Activated gamma-delta T cell treated with Interleukin-2 at 50 U/mL for 16 hours (primary cell): ENCODE measurements around the gene LCE3B.
"Not testable (repeated sequence)": the region's sequence is repeated elsewhere in the genome, so short reads cannot be mapped to it uniquely, and the experiment has no call there.

Experiments
- DNase-seq: peaks from one replicate; pipeline ENCODE4 v3.0.0-alpha.2; 2020

LCE3B gene, protein sequence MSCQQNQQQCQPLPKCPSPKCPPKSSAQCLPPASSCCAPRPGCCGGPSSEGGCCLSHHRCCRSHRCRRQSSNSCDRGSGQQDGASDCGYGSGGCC

GRCh38 chr1:152613511-152613910 lies at the start of gene LCE3B:
TSS of gene LCE3B (plus strand) at chr1:152613811. CDS start at chr1:152613811, 0 bp downstream.
- DNase-seq: no peak

DNA sequence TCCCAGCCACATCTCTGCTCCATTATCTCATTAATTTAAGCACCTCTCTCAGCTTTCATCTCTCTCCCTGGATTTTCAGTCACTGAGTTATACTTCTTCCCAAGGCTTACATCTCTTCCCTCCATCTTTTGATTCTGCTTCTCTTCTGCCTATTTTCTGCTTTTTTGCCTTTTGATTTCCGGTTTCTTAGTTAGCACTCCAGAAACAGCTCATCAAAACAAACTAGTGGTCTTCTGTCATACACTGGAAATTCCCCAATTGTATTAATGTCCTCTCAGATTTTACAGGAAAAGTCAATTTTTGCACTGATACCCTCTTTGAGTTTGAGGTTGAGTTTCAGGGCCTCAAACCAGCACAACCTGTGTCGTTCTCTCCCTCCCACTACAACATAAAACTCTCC lies 48.5 kb upstream of the LCE3B start:
- DNase-seq: no peak

GRCh38 chr1:152565535-152566215 lies 47.9 kb upstream of the LCE3B start:
- DNase-seq: no peak

DNA sequence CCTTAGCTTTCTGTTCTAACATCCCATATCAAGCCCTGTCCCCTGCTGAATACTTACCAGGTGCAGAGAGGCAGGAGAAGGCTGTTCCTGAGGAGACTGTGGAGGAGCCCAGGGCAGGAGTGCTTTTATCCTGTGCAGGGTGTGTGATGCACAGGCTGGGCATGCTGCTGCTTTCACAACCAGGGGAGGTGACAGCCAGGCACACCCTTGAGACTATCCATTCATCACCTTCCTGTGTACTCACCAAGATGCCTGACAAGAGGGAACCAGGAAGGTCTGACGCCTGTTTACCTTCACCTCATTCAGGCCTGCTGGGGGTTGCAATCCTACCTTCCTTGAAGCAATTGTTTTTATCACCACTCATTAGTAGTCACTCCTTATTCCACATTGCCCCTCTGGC lies 46.9 kb upstream of the LCE3B start, which contains the start of gene LCE3E:
Gene LCE3E, minus strand, starts transcription at position 100 of the 400 bp plus-strand sequence. CDS start 572 bp downstream, outside the sequence.
- no peak for DNase-seq

GRCh38 chr1:152577168-152577567 lies 36.4 kb upstream of the LCE3B start:
- DNase-seq: no peak

- DNase-seq: not testable (repeated sequence)
Observed at GRCh38 chr1:152579526-152579925, 34.1 kb upstream of the LCE3B start.

GRCh38 chr1:152580433-152580832 lies 33.2 kb upstream of the LCE3B start, which contains the start of gene LCE3D:
TSS of gene LCE3D (minus strand) at chr1:152580516. CDS start at chr1:152579936, 580 bp downstream.
- DNase-seq: no peak

DNA sequence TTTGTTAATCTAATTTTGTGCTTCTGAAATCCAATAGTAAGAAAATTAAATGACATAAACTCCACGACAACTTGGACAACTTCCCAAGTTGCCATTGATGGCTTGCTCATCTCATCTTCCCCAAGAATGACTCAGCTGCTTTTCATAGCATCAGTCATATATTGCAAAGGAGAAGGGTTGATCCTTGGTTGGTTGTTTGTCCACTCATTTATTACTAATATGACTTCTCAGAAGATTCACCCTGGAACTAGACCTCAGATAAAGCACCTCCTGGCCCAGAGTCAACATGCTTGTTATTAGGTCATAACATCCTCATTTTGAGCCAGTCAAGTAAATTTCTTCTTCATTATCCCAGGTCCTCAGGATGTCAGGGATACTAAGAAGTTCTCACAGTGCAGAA lies 31.0 kb upstream of the LCE3B start:
- DNase-seq: no peak

DNA sequence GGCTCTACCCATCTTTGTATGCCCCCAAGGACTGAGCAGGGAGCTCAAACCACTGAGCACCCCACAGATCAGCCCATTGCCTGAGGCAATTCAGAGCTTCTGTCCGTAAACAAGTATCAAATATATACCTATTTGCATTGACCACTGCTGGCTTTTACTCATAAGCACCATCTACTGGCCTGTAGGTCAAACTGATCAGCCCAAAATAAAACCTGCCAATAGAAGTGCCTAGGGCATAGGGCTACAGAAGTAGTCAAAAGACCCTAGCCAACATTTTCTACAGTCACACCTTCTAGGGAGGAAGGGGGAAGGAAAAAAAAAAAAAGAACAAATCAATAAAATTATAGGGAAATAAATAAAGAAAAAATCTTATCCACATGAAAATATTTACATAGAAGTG lies 28.0 kb upstream of the LCE3B start:
- DNase-seq: no peak

GRCh38 chr1:152596986-152597385 lies 16.6 kb upstream of the LCE3B start:
- no peak for DNase-seq

GRCh38 chr1:152599934-152600333 lies 13.7 kb upstream of the LCE3B start, which contains the start of gene LCE3C:
TSS of gene LCE3C (plus strand) at chr1:152600234. CDS start at chr1:152600732, 498 bp downstream.
- DNase-seq: no peak

GRCh38 chr1:152621993-152622392 lies 8.4 kb downstream of the LCE3B start:
- DNase-seq: no peak

DNA sequence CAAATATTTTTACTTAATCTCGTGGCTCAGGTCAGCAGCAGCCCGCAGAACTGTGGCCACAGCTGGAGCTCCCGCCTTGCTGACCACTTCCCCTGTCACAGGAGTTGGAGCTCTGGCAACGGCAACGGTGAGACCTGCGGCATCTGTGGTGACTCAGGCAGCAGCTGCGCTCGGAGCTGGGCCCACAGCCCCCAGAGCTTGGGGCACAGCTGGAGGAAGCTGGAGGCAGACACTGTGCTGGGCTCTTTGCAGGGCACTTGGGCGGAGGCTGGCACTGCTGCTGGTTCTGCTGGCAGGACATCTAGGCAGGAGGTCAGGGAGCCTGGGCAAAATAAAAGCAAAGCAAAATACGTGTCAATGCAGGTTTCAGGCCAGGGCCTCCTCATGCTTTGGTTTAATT lies 9.2 kb downstream of the LCE3B start, which contains the start of gene LCE3A:
Gene LCE3A, minus strand, starts transcription at position 301 of the 400 bp plus-strand sequence. Its CDS starts 0 bp downstream, at position 301.
- DNase-seq: no peak

DNA sequence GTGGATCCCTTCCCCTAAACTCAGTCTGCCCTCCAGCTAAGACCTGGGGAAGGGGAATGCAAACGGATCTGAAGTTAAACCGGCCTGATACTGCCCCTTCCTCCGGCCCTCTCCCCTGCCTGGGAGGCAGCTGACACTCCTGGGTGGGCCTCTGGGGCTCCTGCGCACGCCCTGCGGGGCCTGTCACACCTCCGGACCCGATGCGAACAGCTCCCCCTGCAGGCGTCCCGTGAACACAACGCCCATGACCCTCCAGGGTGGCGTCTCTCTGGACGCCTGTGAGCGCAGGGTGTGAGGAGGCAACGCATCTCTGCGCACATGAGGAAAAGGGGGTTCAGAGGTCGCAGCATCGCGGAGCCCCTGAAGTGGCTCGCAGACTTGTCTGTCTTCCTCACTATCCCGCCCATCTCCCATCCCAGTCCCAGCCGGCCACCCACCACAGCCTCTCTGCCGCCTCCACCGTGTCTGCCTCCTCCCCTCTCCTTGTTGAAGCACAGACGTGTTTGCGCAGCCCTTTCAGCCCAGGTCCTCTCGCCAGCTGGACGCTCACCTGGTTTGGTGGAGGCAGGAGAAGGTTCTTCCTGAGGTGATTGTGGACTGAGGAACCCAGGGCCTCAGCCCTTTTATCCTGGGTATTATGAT lies 9.7 kb downstream of the LCE3B start:
- DNase-seq: no peak

GRCh38 chr1:152626744-152627143 lies 13.1 kb downstream of the LCE3B start:
- no peak for DNase-seq

GRCh38 chr1:152630596-152630995 lies 17.0 kb downstream of the LCE3B start:
- DNase-seq: no peak

GRCh38 chr1:152640351-152640750 lies 26.7 kb downstream of the LCE3B start:
- DNase-seq: no peak

DNA sequence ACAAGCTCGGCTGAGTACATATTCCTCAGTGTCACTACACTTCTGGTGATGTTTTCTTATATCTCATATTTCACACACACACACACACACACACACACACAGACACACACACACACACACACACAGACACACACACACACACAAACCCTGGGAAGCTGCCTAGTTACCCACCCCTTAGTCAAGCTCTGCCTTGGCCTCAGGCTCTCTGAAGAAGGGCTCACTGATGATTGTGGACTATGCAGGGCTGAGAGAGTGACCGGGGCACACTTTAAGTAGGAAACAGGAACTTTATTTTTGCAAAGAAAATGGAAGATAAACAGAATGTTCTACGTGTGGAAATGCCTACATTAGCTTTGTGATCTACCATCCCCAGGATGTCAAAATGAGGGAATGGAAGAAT lies 30.3 kb downstream of the LCE3B start:
- DNase-seq: no peak

DNA sequence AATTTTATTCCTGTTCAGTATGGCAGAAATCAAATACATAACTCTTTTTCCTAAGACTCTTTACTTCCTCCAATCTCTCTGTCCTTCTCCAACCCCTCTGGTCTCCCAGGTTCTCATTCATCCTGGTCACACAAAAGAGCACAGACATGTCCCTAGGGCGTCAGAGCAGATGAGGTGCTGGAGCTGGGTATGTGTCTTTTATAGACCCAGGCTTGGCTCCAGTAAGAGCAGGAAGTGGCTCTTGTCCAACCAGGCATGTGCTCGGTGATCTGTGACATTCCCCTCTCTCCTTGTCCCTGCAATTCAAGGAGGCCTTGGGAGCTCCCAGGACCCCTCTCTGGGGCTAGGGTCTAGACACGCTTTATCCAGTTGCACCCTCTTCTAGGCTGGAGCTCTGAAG lies 31.5 kb downstream of the LCE3B start:
- DNase-seq: no peak

GRCh38 chr1:152646656-152647055 lies 33.0 kb downstream of the LCE3B start:
- DNase-seq: no peak

DNA sequence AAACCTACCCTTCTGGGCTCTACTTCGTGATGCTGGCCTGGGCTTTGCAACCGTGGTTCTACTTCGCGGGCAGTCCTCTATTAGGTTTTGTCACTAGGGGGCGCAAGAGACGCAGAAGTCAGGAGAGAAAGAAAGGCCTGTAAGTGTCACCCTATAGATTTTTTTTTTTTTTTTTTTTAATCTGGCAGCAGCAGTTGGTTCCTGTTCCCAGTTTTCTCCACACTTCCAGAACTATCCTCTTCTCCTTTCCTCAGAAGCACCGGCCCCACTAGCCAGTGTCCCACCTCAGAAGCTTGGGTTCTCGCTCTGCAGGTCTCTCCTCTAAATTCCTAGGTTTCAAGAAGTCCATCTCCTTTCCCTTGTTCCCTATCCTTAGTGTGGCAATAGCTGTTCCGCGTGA lies 40.5 kb downstream of the LCE3B start:
- DNase-seq: peak; percentile 8

- no peak for DNase-seq
Observed at GRCh38 chr1:152656459-152656858, 42.8 kb downstream of the LCE3B start.

DNA sequence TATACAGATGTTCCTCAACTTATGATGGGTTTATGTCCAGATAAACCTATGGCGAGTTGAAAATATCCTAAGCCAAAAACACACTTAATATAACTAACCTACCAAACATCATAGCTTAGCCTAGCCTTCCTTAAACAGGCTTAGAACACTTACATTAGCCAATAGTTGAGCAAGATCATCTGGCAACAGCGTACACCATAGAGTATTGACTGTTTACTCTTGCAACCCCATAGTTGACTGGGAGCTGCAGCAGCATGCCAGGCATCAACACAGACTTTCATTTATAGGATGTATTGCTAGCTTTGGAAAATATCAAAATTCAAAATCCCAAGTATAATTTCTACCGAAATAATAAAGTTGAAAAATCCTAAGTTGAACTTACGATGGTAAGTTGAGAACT lies 44.1 kb downstream of the LCE3B start:
- DNase-seq: no peak

DNA sequence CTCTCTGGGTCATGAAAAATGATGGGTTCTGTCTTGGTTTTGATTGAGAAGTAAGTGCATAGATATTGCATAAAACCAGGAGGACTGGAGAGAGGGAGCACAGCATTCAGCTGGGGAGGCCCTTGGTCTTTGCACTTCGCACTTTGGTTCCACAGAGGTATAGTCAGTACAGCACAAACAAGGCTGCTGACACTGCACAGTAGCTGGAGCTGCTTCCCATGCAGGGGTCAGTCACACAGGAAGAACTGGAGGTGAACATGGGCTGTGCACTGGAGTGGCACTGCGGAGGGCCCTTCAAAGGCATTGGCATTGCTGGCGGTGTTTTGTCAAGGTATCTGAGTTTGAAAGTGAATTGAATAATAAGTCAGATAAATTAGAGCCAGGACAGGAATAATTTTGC lies 45.0 kb downstream of the LCE3B start:
- DNase-seq: no peak
